Measurements from ENCODE around the gene TMEM181.

TMEM181 gene

GRCh38 chr6:158536891-158537798 lies 22.7 kb upstream of the TMEM181 start:
- peak; percentile 6 for DNase-seq (ENCODE audit: low read depth)
- TF ChIP-seq CTCF (IDR thresholded peaks at IDR 0.05; ENCODE audit: low read length, missing control alignments): no peak
- peak overlapping the region; percentile 54 for H3K4me3 ChIP-seq (replicated peaks; ENCODE audit: low read depth, low read length)

GRCh38 chr6:158538741-158539140 lies 21.1 kb upstream of the TMEM181 start:
- no peak for DNase-seq (ENCODE audit: low read depth)
- TF ChIP-seq CTCF (IDR thresholded peaks at IDR 0.05; ENCODE audit: low read length, missing control alignments): no peak
- H3K4me3 ChIP-seq (replicated peaks; ENCODE audit: low read depth, low read length): no peak overlapping the region

- no peak overlapping the region for H3K4me3 ChIP-seq (replicated peaks; ENCODE audit: low read depth, low read length)
- no peak for TF ChIP-seq CTCF (IDR thresholded peaks at IDR 0.05; ENCODE audit: low read length, missing control alignments)
- DNase-seq (ENCODE audit: low read depth): no peak
Measured at GRCh38 chr6:158539413-158539812, 20.5 kb upstream of the TMEM181 start.

GRCh38 chr6:158539881-158540280 lies 20.0 kb upstream of the TMEM181 start:
- no peak for TF ChIP-seq CTCF (IDR thresholded peaks at IDR 0.05; ENCODE audit: low read length, missing control alignments)
- no peak for DNase-seq (ENCODE audit: low read depth)
- H3K4me3 ChIP-seq (replicated peaks; ENCODE audit: low read depth, low read length): no peak overlapping the region

- H3K4me3 ChIP-seq (replicated peaks; ENCODE audit: low read depth, low read length): no peak overlapping the region
- no peak for DNase-seq (ENCODE audit: low read depth)
- TF ChIP-seq CTCF (IDR thresholded peaks at IDR 0.05; ENCODE audit: low read length, missing control alignments): no peak
Measured at GRCh38 chr6:158543606-158544185, 16.2 kb upstream of the TMEM181 start.

- no peak for TF ChIP-seq CTCF (IDR thresholded peaks at IDR 0.05; ENCODE audit: low read length, missing control alignments)
- H3K4me3 ChIP-seq (replicated peaks; ENCODE audit: low read depth, low read length): no peak overlapping the region
- DNase-seq (ENCODE audit: low read depth): no peak
Measured at GRCh38 chr6:158544428-158544827, 15.5 kb upstream of the TMEM181 start.
